GM12874 (cell line): ENCODE results near the gene CNNM2.

Experiments
- CTCF ChIP-seq: IDR thresholded peaks from 2 replicates; pipeline ENCODE4 v1.5.1; 2011; ENCODE audit warnings: low read depth, mild to moderate bottlenecking, control low read depth, low read length, moderate library complexity; ENCODE audit not compliant: insufficient read depth

Gene CNNM2

GRCh38 chr10:102975483-102976379 lies 57.6 kb downstream of the CNNM2 start:
- TF ChIP-seq CTCF = no peak

GRCh38 chr10:102982296-102982695 lies 64.2 kb downstream of the CNNM2 start:
- TF ChIP-seq CTCF = no peak

- no peak for TF ChIP-seq CTCF
Measured at GRCh38 chr10:102984086-102984485, 66.0 kb downstream of the CNNM2 start.

GRCh38 chr10:102985811-102986210 lies 67.7 kb downstream of the CNNM2 start:
- TF ChIP-seq CTCF = no peak

GRCh38 chr10:102988404-102989314 lies 70.6 kb downstream of the CNNM2 start:
- TF ChIP-seq CTCF = no peak

GRCh38 chr10:102994531-102995295 lies 76.6 kb downstream of the CNNM2 start:
- TF ChIP-seq CTCF = no peak
